ENCODE measurements around the gene PBX3. TPM values are rescaled to one million over a fixed set of nuclear protein-coding genes. Genes with fewer than 3 reads are reported as not detected.

The PBX3 gene
- total and polyA plus RNA-seq, 12 donors = 14.5 to 79.6 (median 56.3) TPM

DNA sequence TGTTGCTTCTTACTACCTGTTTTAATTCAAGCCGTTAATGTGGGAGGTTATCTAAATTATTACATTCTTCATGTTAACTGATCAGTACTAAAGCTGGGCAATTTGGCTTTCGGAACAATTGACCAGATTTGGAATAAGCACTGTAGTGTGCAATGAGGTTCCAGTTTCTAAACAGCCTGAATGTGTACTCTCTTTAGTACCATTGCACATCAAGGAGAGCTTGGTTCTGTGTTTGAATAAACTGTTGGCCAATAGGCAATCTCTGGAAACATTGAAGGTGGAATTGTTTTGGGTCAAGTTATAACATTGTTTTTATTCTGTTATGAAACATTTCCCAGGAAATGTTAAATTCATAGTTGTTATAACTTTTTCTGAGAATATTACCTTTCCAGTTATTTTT is 105.2 kb downstream of the PBX3 start:
- TF ChIP-seq, protein P1, sequence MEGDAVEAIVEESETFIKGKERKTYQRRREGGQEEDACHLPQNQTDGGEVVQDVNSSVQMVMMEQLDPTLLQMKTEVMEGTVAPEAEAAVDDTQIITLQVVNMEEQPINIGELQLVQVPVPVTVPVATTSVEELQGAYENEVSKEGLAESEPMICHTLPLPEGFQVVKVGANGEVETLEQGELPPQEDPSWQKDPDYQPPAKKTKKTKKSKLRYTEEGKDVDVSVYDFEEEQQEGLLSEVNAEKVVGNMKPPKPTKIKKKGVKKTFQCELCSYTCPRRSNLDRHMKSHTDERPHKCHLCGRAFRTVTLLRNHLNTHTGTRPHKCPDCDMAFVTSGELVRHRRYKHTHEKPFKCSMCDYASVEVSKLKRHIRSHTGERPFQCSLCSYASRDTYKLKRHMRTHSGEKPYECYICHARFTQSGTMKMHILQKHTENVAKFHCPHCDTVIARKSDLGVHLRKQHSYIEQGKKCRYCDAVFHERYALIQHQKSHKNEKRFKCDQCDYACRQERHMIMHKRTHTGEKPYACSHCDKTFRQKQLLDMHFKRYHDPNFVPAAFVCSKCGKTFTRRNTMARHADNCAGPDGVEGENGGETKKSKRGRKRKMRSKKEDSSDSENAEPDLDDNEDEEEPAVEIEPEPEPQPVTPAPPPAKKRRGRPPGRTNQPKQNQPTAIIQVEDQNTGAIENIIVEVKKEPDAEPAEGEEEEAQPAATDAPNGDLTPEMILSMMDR (IDR thresholded peaks at IDR 0.05) = no peak
- ATAC-seq (no peak), DNase-seq (no peak)
- H3K36me3 ChIP-seq = no peaks in the 10 kb centered on the region
- WGBS, 2 donors = 90 to 98% methylated on average over 2 of the region's 2 CpGs
- intact Hi-C loops (cut with DNase I) = no loop called here
- H3K4me1 ChIP-seq = peaks cover 0 to 30% (median 10%) of the 10 kb centered on the region in 9 donors
- no peaks in the 10 kb centered on the region for H3K27me3 ChIP-seq
- H3K27ac ChIP-seq = no peak overlapping the region
- no peaks in the 10 kb centered on the region for H3K9me3 ChIP-seq
- no peak overlapping the region for H3K4me3 ChIP-seq

DNA sequence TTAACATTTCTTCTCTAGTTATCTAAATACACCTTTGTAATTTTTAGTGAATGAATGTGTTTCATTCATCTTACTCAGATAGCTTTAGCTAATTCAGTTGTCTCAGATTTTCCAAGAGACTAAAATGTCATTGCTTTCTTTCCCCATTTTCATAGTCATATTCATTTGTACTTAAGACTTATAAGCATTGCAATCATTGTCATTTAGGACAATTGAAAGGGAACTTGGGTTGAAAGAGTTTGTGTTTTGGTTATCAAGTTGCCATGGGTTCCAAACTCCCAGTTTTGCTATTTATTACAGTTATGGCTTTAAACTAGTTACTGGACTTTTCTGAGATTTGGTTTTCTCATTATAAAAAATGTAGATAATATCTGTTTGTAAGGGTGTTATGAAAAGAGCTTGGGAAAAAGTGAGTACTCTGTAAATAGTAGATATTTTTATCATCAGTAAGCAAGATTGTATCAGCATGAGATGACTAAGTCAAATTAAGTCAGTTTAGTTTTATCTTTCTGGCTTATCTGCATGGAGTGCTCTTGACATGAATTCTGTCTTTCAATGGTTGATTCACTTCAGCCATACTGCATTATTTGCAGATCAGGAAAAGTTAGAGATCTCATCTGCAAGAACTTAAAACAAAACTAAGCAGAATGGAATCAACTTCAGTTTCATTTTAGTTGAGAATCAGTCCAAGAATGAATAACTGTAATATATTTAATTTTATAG is 107.5 kb downstream of the PBX3 start:
- Histone ChIP-seq H3K4me3 (no peak overlapping the region), H3K36me3 (no peaks in the 10 kb centered on the region), H3K27me3 (no peaks in the 10 kb centered on the region), H3K27ac (no peak overlapping the region), H3K4me1 (peaks cover 0 to 30% (median 10%) of the 10 kb centered on the region in 9 donors), H3K9me3 (no peaks in the 10 kb centered on the region)
- intact Hi-C loops (cut with DNase I) = no loop called here
- no peak for ATAC-seq
- TF ChIP-seq, protein P1 (IDR thresholded peaks at IDR 0.05) = no peak
- no peak for DNase-seq

DNA sequence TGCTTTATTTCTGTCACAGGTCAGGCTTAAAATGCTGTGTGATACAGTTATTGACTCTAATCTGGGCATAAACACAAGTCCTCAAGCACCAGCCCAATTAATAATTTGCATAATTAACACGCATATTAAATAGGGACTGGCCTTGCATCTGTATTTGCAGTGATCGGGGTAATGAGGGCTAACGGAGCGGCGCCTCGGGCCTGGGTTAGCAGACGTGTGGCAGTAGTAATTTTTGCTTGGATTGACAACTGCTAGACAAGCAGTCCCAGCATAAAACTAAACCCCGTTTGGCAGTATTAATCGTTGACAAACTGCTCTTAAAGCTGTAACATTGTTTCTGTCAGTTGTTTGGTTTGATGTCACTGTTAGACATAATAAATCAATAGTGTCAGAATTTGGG is 109.2 kb downstream of the PBX3 start:
- Histone ChIP-seq H3K4me1 (peaks cover 0 to 23% (median 7%) of the 10 kb centered on the region in 9 donors), H3K9me3 (peaks cover 0 to 5% (median 3%) of the 10 kb centered on the region in 11 donors), H3K36me3 (no peaks in the 10 kb centered on the region), H3K27ac (no peak overlapping the region), H3K4me3 (no peak overlapping the region), H3K27me3 (no peaks in the 10 kb centered on the region)
- intact Hi-C loops (cut with DNase I) = no loop called here
- ATAC-seq = no peak
- TF ChIP-seq, protein P1 (IDR thresholded peaks at IDR 0.05) = no peak
- WGBS, 2 donors = 89 to 94% methylated on average over 9 of the region's 9 CpGs
- no peak for DNase-seq

DNA sequence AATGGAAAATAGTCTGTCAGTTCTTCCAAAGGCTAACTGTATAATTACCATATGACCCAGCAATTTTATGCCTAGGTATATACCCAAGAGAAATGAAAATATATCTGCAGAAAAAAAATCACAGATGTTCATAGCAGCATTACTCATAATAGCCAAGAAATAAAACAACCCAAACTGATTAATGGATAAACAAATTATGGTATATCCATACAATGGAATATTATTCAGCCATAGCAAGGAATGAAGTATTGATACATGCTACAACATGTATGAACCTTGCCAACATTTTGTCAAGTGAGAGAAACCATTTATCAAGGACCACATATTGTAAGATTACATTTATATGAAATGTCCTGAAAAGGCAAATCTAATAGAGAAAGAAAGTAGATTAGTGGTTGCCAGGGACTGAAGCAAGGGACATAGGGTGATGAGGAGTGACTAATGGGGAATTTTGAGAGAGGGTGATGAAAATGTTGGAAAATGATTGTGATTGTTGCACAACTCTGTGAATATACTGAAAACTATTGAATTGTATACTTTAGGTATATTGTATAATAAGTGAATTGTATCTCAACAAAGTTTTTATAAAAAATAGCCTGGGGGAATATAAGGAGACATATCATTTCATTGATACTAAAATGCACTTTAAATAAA is 114.4 kb downstream of the PBX3 start:
- intact Hi-C loops (cut with DNase I) = no loop called here
- Histone ChIP-seq H3K4me1 (no peaks in the 10 kb centered on the region), H3K36me3 (no peaks in the 10 kb centered on the region), H3K4me3 (no peak overlapping the region), H3K27me3 (no peaks in the 10 kb centered on the region), H3K9me3 (peaks cover 0 to 8% (median 3%) of the 10 kb centered on the region in 11 donors), H3K27ac (no peak overlapping the region)
- TF ChIP-seq, protein P1 (IDR thresholded peaks at IDR 0.05) = no peak
- DNase-seq = no peak
- no peak for ATAC-seq

All from heart right ventricle (tissue), 16 donors.